HepG2 (cell line): ENCODE results near the gene ANKRD22. TPM values are rescaled to one million over a fixed set of nuclear protein-coding genes. Genes with fewer than 3 reads are reported as not detected.

ENCODE experiments used
- AKAP8 ChIP-seq: sonication (generic); formaldehyde crosslinking; IDR thresholded peaks from 2 replicates; pipeline ENCODE4 v1.5.1; 2020; ENCODE audit warnings: mild to moderate bottlenecking, missing genetic modification reagents
- EZH2 ChIP-seq: conservative IDR thresholded peaks from 2 replicates; pipeline ENCODE4 v1.6.1; 2012; ENCODE audit warnings: mild to moderate bottlenecking, low read depth, low read length, moderate library complexity
- FLYWCH1 ChIP-seq: sonication (generic); formaldehyde crosslinking; IDR thresholded peaks from 2 replicates; pipeline ENCODE4 v1.8.1; 2023; ENCODE audit warnings: mild to moderate bottlenecking, missing genetic modification reagents
- IRX3 ChIP-seq: sonication (generic); formaldehyde crosslinking; IDR thresholded peaks from 2 replicates; pipeline ENCODE4 v1.8.1; 2023; ENCODE audit warnings: mild to moderate bottlenecking, low read depth, missing genetic modification reagents, borderline replicate concordance
- MAFF ChIP-seq: IDR thresholded peaks from 2 replicates; pipeline ENCODE4 v1.6.1; 2011; ENCODE audit warnings: low read depth, low read length, improper control_type of control experiment
- MBD4 ChIP-seq: IDR thresholded peaks from 2 replicates; pipeline ENCODE4 v1.6.1; 2012; ENCODE audit warnings: low read length, inconsistent platforms, borderline replicate concordance
- NFKB2 ChIP-seq: sonication (generic); formaldehyde crosslinking; IDR thresholded peaks from 2 replicates; pipeline ENCODE4 v1.4.0; 2020; ENCODE audit warnings: missing genetic modification reagents, borderline replicate concordance
- NPAS2 ChIP-seq: sonication (generic); formaldehyde crosslinking; IDR thresholded peaks from 2 replicates; pipeline ENCODE4 v1.8.0; 2022; ENCODE audit warnings: mild to moderate bottlenecking, missing genetic modification reagents, borderline replicate concordance
- NR2C2 ChIP-seq: sonication (generic); formaldehyde crosslinking; IDR thresholded peaks from 2 replicates; pipeline ENCODE4 v1.4.0; 2020; ENCODE audit warnings: missing genetic modification reagents, mild to moderate bottlenecking, moderate library complexity, borderline replicate concordance
- SMC3 ChIP-seq: IDR thresholded peaks from 2 replicates; pipeline ENCODE4 v1.6.1; 2011; ENCODE audit warnings: low read length, improper control_type of control experiment
- SP5 ChIP-seq: IDR thresholded peaks from 2 replicates; pipeline ENCODE4 v1.6.1; 2016; ENCODE audit warnings: low read depth, borderline replicate concordance
- TARDBP ChIP-seq: sonication (generic); formaldehyde crosslinking; IDR thresholded peaks from 2 replicates; pipeline ENCODE4 v1.8.0; 2022; ENCODE audit warnings: mild to moderate bottlenecking, missing genetic modification reagents
- THAP8 ChIP-seq: sonication (generic); formaldehyde crosslinking; IDR thresholded peaks from 2 replicates; pipeline ENCODE4 v1.5.1; 2020; ENCODE audit warnings: missing genetic modification reagents, mild to moderate bottlenecking, borderline replicate concordance
- WIZ ChIP-seq: sonication (generic); formaldehyde crosslinking; IDR thresholded peaks from 2 replicates; pipeline ENCODE4 v1.5.1; 2020; ENCODE audit warnings: mild to moderate bottlenecking, missing genetic modification reagents
- ZBTB3 ChIP-seq: sonication (generic); formaldehyde crosslinking; IDR thresholded peaks from 2 replicates; pipeline ENCODE4 v1.4.0; 2020; ENCODE audit warnings: low read depth, mild to moderate bottlenecking, moderate library complexity, missing genetic modification reagents, borderline replicate concordance
- ZBTB46 ChIP-seq: sonication (generic); formaldehyde crosslinking; IDR thresholded peaks from 2 replicates; pipeline ENCODE4 v1.4.0; 2020; ENCODE audit warnings: mild to moderate bottlenecking, missing genetic modification reagents, borderline replicate concordance
- ZNF138 ChIP-seq: sonication (generic); formaldehyde crosslinking; IDR thresholded peaks from 2 replicates; pipeline ENCODE4 v1.5.0; 2020; ENCODE audit warnings: mild to moderate bottlenecking, low read depth, missing genetic modification reagents
- ZNF234 ChIP-seq: sonication (generic); formaldehyde crosslinking; conservative IDR thresholded peaks from 2 replicates; pipeline ENCODE4 v1.5.1; 2020; ENCODE audit warnings: mild to moderate bottlenecking, missing genetic modification reagents
- ZNF598 ChIP-seq: sonication (generic); formaldehyde crosslinking; IDR thresholded peaks from 2 replicates; pipeline ENCODE4 v1.5.1; 2020; ENCODE audit warnings: mild to moderate bottlenecking, missing genetic modification reagents, borderline replicate concordance
- ZNF776 ChIP-seq: sonication (generic); formaldehyde crosslinking; IDR thresholded peaks from 2 replicates; pipeline ENCODE4 v1.4.0; 2020; ENCODE audit warnings: mild to moderate bottlenecking, missing genetic modification reagents
- polyA plus RNA-seq, 8 experiments: library from polyadenylated mRNA; depleted of rRNA in 3 of 8; stranded (reverse) in 7 of 8; unstranded in 1 of 8; fragments of >200 nt; fragmentation: Illumina TruSeq in 4 of 8; extraction: Trizol in 4 of 8; gene quantifications; 2 replicates each; pipeline versions ENCODE4 v1.2.1 to v1.2.3, GENCODE V29; 2011 to 2016; ENCODE audit warnings: low read depth in 4 of 8, missing spikeins in 1 of 8, mixed read lengths in 1 of 8; ENCODE audit not compliant: insufficient read depth in 1 of 8
- total RNA-seq, 5 experiments: library from RNA; depleted of rRNA; stranded (reverse); fragments of >200 nt; fragmentation: Illumina TruSeq; extraction: Trizol; gene quantifications; 2 replicates each; pipeline ENCODE4 v1.2.3, GENCODE V29; 2016; ENCODE audit warnings: low read depth in 1 of 5
- TF ChIP-seq, protein P1 (sequence below): sonication (generic); formaldehyde crosslinking; IDR thresholded peaks from 2 replicates; pipeline ENCODE4 v1.5.0; 2020; ENCODE audit warnings: missing genetic modification reagents
- TF ChIP-seq, protein P2 (sequence below): sonication (generic); formaldehyde crosslinking; IDR thresholded peaks from 2 replicates; pipeline ENCODE4 v1.5.0; 2020; ENCODE audit warnings: mild to moderate bottlenecking, missing genetic modification reagents
- TF ChIP-seq, protein P3 (sequence below): sonication (generic); formaldehyde crosslinking; IDR thresholded peaks from 2 replicates; pipeline ENCODE4 v1.5.0; 2020; ENCODE audit warnings: missing genetic modification reagents

Gene ANKRD22
- total and polyA plus RNA-seq, 2 of the 13 experiments (the other 11 are each of a cell fraction or from before 2014, with no cell fraction given) = not detected

- TF ChIP-seq NFKB2 (CRISPR knock-in tag) (peak; percentile 63; the same call in 1 of the 2 replicates), IRX3 (0 out of 2 replicates have a peak, but pooled peaks have one; percentile 57), MBD4 (no peak), NR2C2 (CRISPR knock-in tag) (peak; percentile 42; the same call in 1 of the 2 replicates), SMC3 (no peak), ZNF776 (peak; percentile 67; the same call in 1 of the 2 replicates), ZNF234 (CRISPR knock-in tag) (0 out of 2 replicates have a peak, but pooled peaks have one; percentile 50), ZBTB3 (CRISPR knock-in tag) (no peak), AKAP8 (CRISPR knock-in tag) (peak; percentile 62; the same call in 1 of the 2 replicates), ZBTB46 (CRISPR knock-in tag) (no peak), THAP8 (0 out of 2 replicates have a peak, but pooled peaks have one; percentile 56), NPAS2 (CRISPR knock-in tag) (no peak), SP5 (CRISPR knock-in tag) (no peak), ZNF598 (CRISPR knock-in tag) (0 out of 2 replicates have a peak, but pooled peaks have one; percentile 30), TARDBP (CRISPR knock-in tag) (0 out of 2 replicates have a peak, but pooled peaks have one; percentile 27), WIZ (no peak), EZH2 (no peak), MAFF (no peak), ZNF138 (CRISPR knock-in tag) (no peak), FLYWCH1 (no peak)
- TF ChIP-seq, protein P1, sequence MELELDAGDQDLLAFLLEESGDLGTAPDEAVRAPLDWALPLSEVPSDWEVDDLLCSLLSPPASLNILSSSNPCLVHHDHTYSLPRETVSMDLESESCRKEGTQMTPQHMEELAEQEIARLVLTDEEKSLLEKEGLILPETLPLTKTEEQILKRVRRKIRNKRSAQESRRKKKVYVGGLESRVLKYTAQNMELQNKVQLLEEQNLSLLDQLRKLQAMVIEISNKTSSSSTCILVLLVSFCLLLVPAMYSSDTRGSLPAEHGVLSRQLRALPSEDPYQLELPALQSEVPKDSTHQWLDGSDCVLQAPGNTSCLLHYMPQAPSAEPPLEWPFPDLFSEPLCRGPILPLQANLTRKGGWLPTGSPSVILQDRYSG (CRISPR knock-in tag) = peak; percentile 49; the same call in 1 of the 2 replicates
- TF ChIP-seq, protein P2, sequence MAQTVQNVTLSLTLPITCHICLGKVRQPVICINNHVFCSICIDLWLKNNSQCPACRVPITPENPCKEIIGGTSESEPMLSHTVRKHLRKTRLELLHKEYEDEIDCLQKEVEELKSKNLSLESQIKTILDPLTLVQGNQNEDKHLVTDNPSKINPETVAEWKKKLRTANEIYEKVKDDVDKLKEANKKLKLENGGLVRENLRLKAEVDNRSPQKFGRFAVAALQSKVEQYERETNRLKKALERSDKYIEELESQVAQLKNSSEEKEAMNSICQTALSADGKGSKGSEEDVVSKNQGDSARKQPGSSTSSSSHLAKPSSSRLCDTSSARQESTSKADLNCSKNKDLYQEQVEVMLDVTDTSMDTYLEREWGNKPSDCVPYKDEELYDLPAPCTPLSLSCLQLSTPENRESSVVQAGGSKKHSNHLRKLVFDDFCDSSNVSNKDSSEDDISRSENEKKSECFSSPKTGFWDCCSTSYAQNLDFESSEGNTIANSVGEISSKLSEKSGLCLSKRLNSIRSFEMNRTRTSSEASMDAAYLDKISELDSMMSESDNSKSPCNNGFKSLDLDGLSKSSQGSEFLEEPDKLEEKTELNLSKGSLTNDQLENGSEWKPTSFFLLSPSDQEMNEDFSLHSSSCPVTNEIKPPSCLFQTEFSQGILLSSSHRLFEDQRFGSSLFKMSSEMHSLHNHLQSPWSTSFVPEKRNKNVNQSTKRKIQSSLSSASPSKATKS (CRISPR knock-in tag) = no peak
- TF ChIP-seq, protein P3, sequence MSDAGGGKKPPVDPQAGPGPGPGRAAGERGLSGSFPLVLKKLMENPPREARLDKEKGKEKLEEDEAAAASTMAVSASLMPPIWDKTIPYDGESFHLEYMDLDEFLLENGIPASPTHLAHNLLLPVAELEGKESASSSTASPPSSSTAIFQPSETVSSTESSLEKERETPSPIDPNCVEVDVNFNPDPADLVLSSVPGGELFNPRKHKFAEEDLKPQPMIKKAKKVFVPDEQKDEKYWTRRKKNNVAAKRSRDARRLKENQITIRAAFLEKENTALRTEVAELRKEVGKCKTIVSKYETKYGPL (CRISPR knock-in tag) = no peak
Observed at GRCh38 chr10:88880282-88881076, 28.8 kb upstream of the ANKRD22 start (continued).
